SJSA1 (cell line): ENCODE results near the gene MYOM1. TPM values are rescaled to one million over a fixed set of nuclear protein-coding genes. Genes with fewer than 3 reads are reported as not detected.

ENCODE experiments used
- DNase-seq, 2 experiments: peaks; one replicate each; pipeline ENCODE4 v3.0.0-alpha.2; 2015 to 2020; ENCODE audit warnings: low spot score in 2 of 2, low read depth in 1 of 2
- H3K27ac ChIP-seq: fragments of 250-450 bp; sonication (Bioruptor Pico); 2 replicates; pipeline ENCODE4 v1.5.1; 2020; ENCODE audit warnings: mild to moderate bottlenecking, moderate library complexity
- H3K27me3 ChIP-seq: fragments of 250-450 bp; sonication (Bioruptor Pico); replicated peaks from 2 replicates; pipeline ENCODE4 v1.5.1; 2020; ENCODE audit warnings: mild to moderate bottlenecking, moderate library complexity
- H3K36me3 ChIP-seq: fragments of 250-450 bp; sonication (Bioruptor Pico); 2 replicates; pipeline ENCODE4 v1.5.1; 2020; ENCODE audit warnings: mild to moderate bottlenecking
- H3K4me1 ChIP-seq: fragments of 250-450 bp; sonication (Bioruptor Pico); replicated peaks from 2 replicates; pipeline ENCODE4 v1.6.1; 2021; ENCODE audit warnings: mild to moderate bottlenecking
- H3K4me3 ChIP-seq: fragments of 250-450 bp; sonication (Bioruptor Pico); 2 replicates; pipeline ENCODE4 v1.5.1; 2020; ENCODE audit warnings: mild to moderate bottlenecking
- H3K9me3 ChIP-seq: fragments of 250-450 bp; sonication (Bioruptor Pico); replicated peaks from 2 replicates; pipeline ENCODE4 v1.5.1; 2020; ENCODE audit warnings: mild to moderate bottlenecking
- total RNA-seq: library from RNA; depleted of rRNA; stranded (reverse); fragments of >200 nt; shearing (Covaris generic); gene quantifications from 2 replicates; pipeline ENCODE4 v1.2.3, GENCODE V29; 2014

Gene MYOM1
- total RNA-seq, 1 experiment from 2014 or later: not detected

GRCh38 chr18:3114026-3114425, 105.7 kb downstream of the MYOM1 start:
- no peak for DNase-seq
- Histone ChIP-seq H3K27me3 (no peaks in the 10 kb centered on the region), H3K4me3 (no peak overlapping the region)

GRCh38 chr18:3111523-3112240, 108.1 kb downstream of the MYOM1 start:
- H3K27me3 ChIP-seq: no peaks in the 10 kb centered on the region
- H3K4me3 ChIP-seq: no peak overlapping the region
- no peak overlapping the region for H3K27ac ChIP-seq
- no peaks in the 10 kb centered on the region for H3K36me3 ChIP-seq
- peaks cover 15% of the 10 kb centered on the region for H3K4me1 ChIP-seq
- no peak for DNase-seq
- no peaks in the 10 kb centered on the region; the same call in 1 of the 2 replicates for H3K9me3 ChIP-seq

More at GRCh38 chr18:3114026-3114425, 105.7 kb downstream of the MYOM1 start:
- Histone ChIP-seq H3K4me1 (peaks cover 15% of the 10 kb centered on the region), H3K36me3 (no peaks in the 10 kb centered on the region), H3K27ac (no peak overlapping the region), H3K9me3 (no peaks in the 10 kb centered on the region; the same call in 1 of the 2 replicates)

- H3K27me3 ChIP-seq: no peaks in the 10 kb centered on the region
- no peaks in the 10 kb centered on the region for H3K9me3 ChIP-seq
- no peak for DNase-seq
- H3K27ac ChIP-seq: no peak overlapping the region
- H3K36me3 ChIP-seq: no peaks in the 10 kb centered on the region
- H3K4me1 ChIP-seq: peaks cover 15% of the 10 kb centered on the region
- H3K4me3 ChIP-seq: no peak overlapping the region
These were observed 109.6 kb downstream of the MYOM1 start for GRCh38 chr18:3110034-3110752.

GRCh38 chr18:3107740-3108151, 112.0 kb downstream of the MYOM1 start:
- DNase-seq: no peak
- Histone ChIP-seq H3K9me3 (no peaks in the 10 kb centered on the region), H3K27me3 (no peaks in the 10 kb centered on the region), H3K4me1 (peaks cover 28% of the 10 kb centered on the region), H3K27ac (no peak overlapping the region), H3K36me3 (no peaks in the 10 kb centered on the region), H3K4me3 (no peak overlapping the region)

- DNase-seq: peak in 1 of 2 experiments; percentile 79
- H3K36me3 ChIP-seq: no peaks in the 10 kb centered on the region
These were observed 115.3 kb downstream of the MYOM1 start for GRCh38 chr18:3104190-3105054.

GRCh38 chr18:3103576-3103975, 116.2 kb downstream of the MYOM1 start:
- Histone ChIP-seq H3K4me1 (peaks cover 13% of the 10 kb centered on the region), H3K27me3 (no peaks in the 10 kb centered on the region), H3K4me3 (no peak overlapping the region), H3K36me3 (no peaks in the 10 kb centered on the region), H3K27ac (peak overlapping the region; percentile 22), H3K9me3 (no peaks in the 10 kb centered on the region)
- DNase-seq: no peak

More at GRCh38 chr18:3104190-3105054, 115.3 kb downstream of the MYOM1 start:
- H3K27ac ChIP-seq: peak overlapping the region; percentile 22
- no peaks in the 10 kb centered on the region for H3K9me3 ChIP-seq
- H3K4me1 ChIP-seq: peaks cover 13% of the 10 kb centered on the region
- H3K27me3 ChIP-seq: no peaks in the 10 kb centered on the region
- no peak overlapping the region for H3K4me3 ChIP-seq

GRCh38 chr18:3102983-3103382, 116.8 kb downstream of the MYOM1 start:
- no peaks in the 10 kb centered on the region for H3K9me3 ChIP-seq
- no peak overlapping the region for H3K4me3 ChIP-seq
- peaks cover 13% of the 10 kb centered on the region for H3K4me1 ChIP-seq
- no peaks in the 10 kb centered on the region for H3K27me3 ChIP-seq
- no peak overlapping the region for H3K27ac ChIP-seq
- no peaks in the 10 kb centered on the region for H3K36me3 ChIP-seq
- no peak for DNase-seq

GRCh38 chr18:3100498-3101132, 119.2 kb downstream of the MYOM1 start:
- Histone ChIP-seq H3K9me3 (no peaks in the 10 kb centered on the region), H3K4me3 (no peak overlapping the region), H3K36me3 (no peaks in the 10 kb centered on the region), H3K27me3 (no peaks in the 10 kb centered on the region), H3K4me1 (peaks cover 13% of the 10 kb centered on the region), H3K27ac (no peak overlapping the region)
- DNase-seq: no peak

- DNase-seq: no peak
- no peak overlapping the region for H3K27ac ChIP-seq
- H3K9me3 ChIP-seq: no peaks in the 10 kb centered on the region
- no peak overlapping the region for H3K4me3 ChIP-seq
- no peaks in the 10 kb centered on the region for H3K36me3 ChIP-seq
- H3K27me3 ChIP-seq: no peaks in the 10 kb centered on the region
- peaks cover 5% of the 10 kb centered on the region for H3K4me1 ChIP-seq
These were observed 120.4 kb downstream of the MYOM1 start for GRCh38 chr18:3099327-3099726.

GRCh38 chr18:3097082-3097481, 122.7 kb downstream of the MYOM1 start:
- DNase-seq: no peak
- no peaks in the 10 kb centered on the region for H3K36me3 ChIP-seq
- no peaks in the 10 kb centered on the region for H3K9me3 ChIP-seq
- H3K4me1 ChIP-seq: no peaks in the 10 kb centered on the region
- no peak overlapping the region for H3K4me3 ChIP-seq
- no peak overlapping the region for H3K27ac ChIP-seq
- H3K27me3 ChIP-seq: no peaks in the 10 kb centered on the region

- no peak for DNase-seq
- Histone ChIP-seq H3K27ac (no peak overlapping the region), H3K27me3 (no peaks in the 10 kb centered on the region), H3K4me1 (no peaks in the 10 kb centered on the region), H3K36me3 (no peaks in the 10 kb centered on the region), H3K9me3 (no peaks in the 10 kb centered on the region), H3K4me3 (no peak overlapping the region)
These were observed 123.8 kb downstream of the MYOM1 start for GRCh38 chr18:3095921-3096320.

GRCh38 chr18:3094338-3094684, 125.5 kb downstream of the MYOM1 start:
- H3K9me3 ChIP-seq: no peaks in the 10 kb centered on the region
- H3K4me3 ChIP-seq: no peak overlapping the region
- no peak for DNase-seq
- no peaks in the 10 kb centered on the region for H3K36me3 ChIP-seq
- no peaks in the 10 kb centered on the region for H3K27me3 ChIP-seq
- H3K27ac ChIP-seq: no peak overlapping the region
- no peaks in the 10 kb centered on the region for H3K4me1 ChIP-seq

- Histone ChIP-seq H3K27me3 (no peaks in the 10 kb centered on the region), H3K27ac (no peak overlapping the region), H3K36me3 (no peaks in the 10 kb centered on the region), H3K4me1 (no peaks in the 10 kb centered on the region), H3K4me3 (no peak overlapping the region), H3K9me3 (no peaks in the 10 kb centered on the region)
- DNase-seq: no peak
These were observed 126.0 kb downstream of the MYOM1 start for GRCh38 chr18:3093624-3094337.
